Loucy (cell line): ENCODE data around the gene PRKAG3.

ENCODE experiments used
- H2AFZ ChIP-seq: fragments of 200-600 bp; sonication (generic); 2 replicates; pipeline ENCODE4 v1.6.0; 2016; ENCODE audit warnings: antibody characterized with exemption, mild to moderate bottlenecking, low read length, moderate library complexity
- H3F3A ChIP-seq: fragments of 200-600 bp; 2 replicates; pipeline ENCODE4 v1.6.0; 2016; ENCODE audit warnings: antibody characterized with exemption, low read depth, mild to moderate bottlenecking
- H3K27me3 ChIP-seq: fragments of 200-600 bp; sonication (generic); 2 replicates; pipeline ENCODE4 v1.6.1; 2014; ENCODE audit warnings: low read length, mild to moderate bottlenecking; ENCODE audit not compliant: insufficient read depth, poor library complexity, severe bottlenecking
- H3K36me3 ChIP-seq: fragments of 200-600 bp; sonication (generic); 2 replicates; pipeline ENCODE4 v1.6.1; 2016; ENCODE audit warnings: low read length; ENCODE audit not compliant: insufficient read depth
- H3K4me1 ChIP-seq: fragments of 200-600 bp; sonication (generic); 2 replicates; pipeline ENCODE4 v1.5.1; 2014; ENCODE audit warnings: low read length, mild to moderate bottlenecking; ENCODE audit not compliant: insufficient read depth, poor library complexity, severe bottlenecking
- H3K4me2 ChIP-seq: fragments of 200-600 bp; sonication (generic); 2 replicates; pipeline ENCODE4 v1.6.0; 2014; ENCODE audit warnings: antibody characterized with exemption, low read length, low read depth, mild to moderate bottlenecking; ENCODE audit not compliant: poor library complexity, severe bottlenecking
- H3K4me3 ChIP-seq: fragments of 200-600 bp; sonication (generic); 2 replicates; pipeline ENCODE4 v1.5.1; 2014; ENCODE audit warnings: low read length, mild to moderate bottlenecking, mixed read lengths; ENCODE audit not compliant: poor library complexity, severe bottlenecking
- H3K79me2 ChIP-seq: fragments of 200-600 bp; sonication (generic); 2 replicates; pipeline ENCODE4 v1.6.1; 2014; ENCODE audit warnings: low read length; ENCODE audit not compliant: insufficient read depth
- H3K9ac ChIP-seq: fragments of 200-600 bp; sonication (generic); 2 replicates; pipeline ENCODE4 v1.6.0; 2014; ENCODE audit warnings: mild to moderate bottlenecking, low read depth, low read length, moderate library complexity; ENCODE audit not compliant: poor library complexity, severe bottlenecking
- H3K9me2 ChIP-seq: fragments of 200-600 bp; sonication (generic); replicated peaks from 2 replicates; pipeline ENCODE4 v1.6.1; 2016; ENCODE audit warnings: low read depth, low read length, mixed read lengths
- H3K9me3 ChIP-seq: fragments of 200-600 bp; sonication (generic); 2 replicates; pipeline ENCODE4 v1.6.1; 2014; ENCODE audit warnings: mild to moderate bottlenecking, antibody characterized with exemption, low read length, low read depth; ENCODE audit not compliant: insufficient read depth
- H4K20me1 ChIP-seq: fragments of 200-600 bp; sonication (generic); 2 replicates; pipeline ENCODE4 v1.6.0; 2014; ENCODE audit warnings: antibody characterized with exemption, low read length, mild to moderate bottlenecking; ENCODE audit not compliant: insufficient read depth, poor library complexity, severe bottlenecking
- EZH2phosphoT487 ChIP-seq: fragments of 200-600 bp; IDR thresholded peaks from 2 replicates; pipeline ENCODE4 v1.6.1; 2018; ENCODE audit warnings: antibody characterized with exemption, mild to moderate bottlenecking, moderate library complexity, borderline replicate concordance
- TF ChIP-seq, protein P1 (sequence below): fragments of 200-600 bp; sonication (generic); conservative IDR thresholded peaks from 2 replicates; pipeline ENCODE4 v1.5.1; 2014; ENCODE audit warnings: mild to moderate bottlenecking, antibody characterized with exemption, low read length

The PRKAG3 gene

DNA sequence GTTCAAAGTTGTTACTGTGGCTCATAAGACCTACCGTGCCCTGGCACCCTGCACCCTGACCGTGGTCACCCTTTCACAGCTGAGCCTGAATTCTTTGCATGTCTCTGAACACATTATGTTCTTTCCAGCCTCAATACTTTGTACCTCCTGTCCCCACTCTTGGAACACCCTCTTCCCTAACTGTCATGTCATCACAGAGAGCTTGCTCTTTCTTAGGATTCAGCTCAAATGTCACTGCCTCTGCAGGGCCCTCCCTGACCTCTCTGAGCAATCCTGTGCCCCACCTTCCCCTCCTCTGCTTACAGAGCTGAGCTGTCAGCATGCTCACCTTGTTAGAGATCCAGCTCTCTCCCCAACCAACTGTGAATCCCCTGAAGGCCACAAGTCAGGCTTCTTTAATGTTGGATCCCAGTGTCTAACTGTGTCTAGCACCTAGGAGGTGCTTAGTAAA lies 15.0 kb downstream of the PRKAG3 start:
- no peaks in the 10 kb centered on the region for H3F3A ChIP-seq
- no peak overlapping the region for H2AFZ ChIP-seq
- H3K9ac ChIP-seq: no peak overlapping the region
- H4K20me1 ChIP-seq: no peaks in the 10 kb centered on the region
- no peak overlapping the region for H3K4me3 ChIP-seq
- H3K79me2 ChIP-seq: no peaks in the 10 kb centered on the region
- no peaks in the 10 kb centered on the region for H3K4me1 ChIP-seq
- TF ChIP-seq, protein P1, sequence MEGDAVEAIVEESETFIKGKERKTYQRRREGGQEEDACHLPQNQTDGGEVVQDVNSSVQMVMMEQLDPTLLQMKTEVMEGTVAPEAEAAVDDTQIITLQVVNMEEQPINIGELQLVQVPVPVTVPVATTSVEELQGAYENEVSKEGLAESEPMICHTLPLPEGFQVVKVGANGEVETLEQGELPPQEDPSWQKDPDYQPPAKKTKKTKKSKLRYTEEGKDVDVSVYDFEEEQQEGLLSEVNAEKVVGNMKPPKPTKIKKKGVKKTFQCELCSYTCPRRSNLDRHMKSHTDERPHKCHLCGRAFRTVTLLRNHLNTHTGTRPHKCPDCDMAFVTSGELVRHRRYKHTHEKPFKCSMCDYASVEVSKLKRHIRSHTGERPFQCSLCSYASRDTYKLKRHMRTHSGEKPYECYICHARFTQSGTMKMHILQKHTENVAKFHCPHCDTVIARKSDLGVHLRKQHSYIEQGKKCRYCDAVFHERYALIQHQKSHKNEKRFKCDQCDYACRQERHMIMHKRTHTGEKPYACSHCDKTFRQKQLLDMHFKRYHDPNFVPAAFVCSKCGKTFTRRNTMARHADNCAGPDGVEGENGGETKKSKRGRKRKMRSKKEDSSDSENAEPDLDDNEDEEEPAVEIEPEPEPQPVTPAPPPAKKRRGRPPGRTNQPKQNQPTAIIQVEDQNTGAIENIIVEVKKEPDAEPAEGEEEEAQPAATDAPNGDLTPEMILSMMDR: no peak
- TF ChIP-seq EZH2phosphoT487: no peak
- H3K9me3 ChIP-seq: no peaks in the 10 kb centered on the region
- no peaks in the 10 kb centered on the region for H3K36me3 ChIP-seq
- no peaks in the 10 kb centered on the region for H3K9me2 ChIP-seq
- no peak overlapping the region for H3K4me2 ChIP-seq
- no peaks in the 10 kb centered on the region for H3K27me3 ChIP-seq

DNA sequence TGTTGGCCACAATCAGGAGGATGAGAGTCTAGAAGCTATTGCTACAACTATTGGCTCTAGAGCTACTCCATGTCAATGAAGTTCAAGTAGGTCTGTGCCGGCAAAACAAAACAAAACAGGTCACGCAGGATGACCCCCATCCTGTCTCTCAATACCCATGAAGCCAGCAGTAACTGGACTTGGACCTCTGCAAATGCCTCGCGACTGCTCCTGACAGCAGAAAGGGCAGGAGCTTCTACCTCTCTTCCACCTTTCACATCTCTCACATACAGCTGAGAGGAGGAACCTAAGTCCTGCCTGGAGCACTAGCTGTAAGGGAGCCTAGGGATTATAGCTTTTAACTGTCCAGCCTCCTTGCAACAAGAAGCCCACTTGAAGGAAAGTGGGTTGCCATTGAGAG lies 16.0 kb downstream of the PRKAG3 start:
- no peaks in the 10 kb centered on the region for H3F3A ChIP-seq
- no peak for TF ChIP-seq EZH2phosphoT487
- TF ChIP-seq, protein P1: no peak
- H3K4me1 ChIP-seq: no peaks in the 10 kb centered on the region
- H3K9ac ChIP-seq: no peak overlapping the region
- no peaks in the 10 kb centered on the region for H3K9me3 ChIP-seq
- H3K9me2 ChIP-seq: no peaks in the 10 kb centered on the region
- no peaks in the 10 kb centered on the region for H3K27me3 ChIP-seq
- H3K4me2 ChIP-seq: no peak overlapping the region
- no peaks in the 10 kb centered on the region for H3K79me2 ChIP-seq
- no peaks in the 10 kb centered on the region for H4K20me1 ChIP-seq
- no peaks in the 10 kb centered on the region for H3K36me3 ChIP-seq
- no peak overlapping the region for H2AFZ ChIP-seq
- no peak overlapping the region for H3K4me3 ChIP-seq

DNA sequence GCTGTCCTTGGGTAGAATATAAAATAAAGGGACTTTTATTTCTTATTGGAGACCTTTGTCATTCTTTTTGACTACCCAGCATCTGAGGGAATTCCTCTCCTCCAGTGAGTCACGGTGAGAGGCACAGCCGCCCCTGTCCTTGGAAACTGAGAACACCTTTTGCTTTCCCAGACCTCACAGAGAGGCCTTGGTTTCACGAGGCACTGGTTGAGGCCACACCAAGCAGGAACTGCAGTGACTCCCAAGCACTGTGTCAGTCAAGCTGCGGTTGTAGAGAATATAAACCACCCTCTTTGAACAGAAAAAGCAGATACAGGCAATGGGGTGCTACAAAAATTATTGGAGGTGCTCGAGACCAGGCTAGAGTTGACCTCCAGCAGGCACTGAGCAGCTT lies 16.4 kb downstream of the PRKAG3 start:
- no peak for TF ChIP-seq EZH2phosphoT487
- TF ChIP-seq, protein P1: no peak

More for the DNA sequence above, 16.4 kb downstream of the PRKAG3 start:
- Histone ChIP-seq H3K4me1 (no peaks in the 10 kb centered on the region), H3K79me2 (no peaks in the 10 kb centered on the region), H3K9me3 (no peaks in the 10 kb centered on the region), H3K4me3 (no peak overlapping the region), H2AFZ (no peak overlapping the region), H3K9me2 (no peaks in the 10 kb centered on the region), H3F3A (no peaks in the 10 kb centered on the region), H3K9ac (no peak overlapping the region), H4K20me1 (no peaks in the 10 kb centered on the region), H3K27me3 (no peaks in the 10 kb centered on the region), H3K4me2 (no peak overlapping the region), H3K36me3 (no peaks in the 10 kb centered on the region)
